CD4-positive, alpha-beta T cell treated with Interleukin-2 at 100 ng/mL for 4 hours (primary cell): ENCODE data around the gene KITLG.
"Not testable (repeated sequence)": the region's sequence is repeated elsewhere in the genome, so short reads cannot be mapped to it uniquely, and the experiment has no call there.

ENCODE experiments used
- DNase-seq: peaks from one replicate; pipeline ENCODE4 v3.0.0-alpha.2; 2020; ENCODE audit warnings: low spot score

Gene KITLG, protein sequence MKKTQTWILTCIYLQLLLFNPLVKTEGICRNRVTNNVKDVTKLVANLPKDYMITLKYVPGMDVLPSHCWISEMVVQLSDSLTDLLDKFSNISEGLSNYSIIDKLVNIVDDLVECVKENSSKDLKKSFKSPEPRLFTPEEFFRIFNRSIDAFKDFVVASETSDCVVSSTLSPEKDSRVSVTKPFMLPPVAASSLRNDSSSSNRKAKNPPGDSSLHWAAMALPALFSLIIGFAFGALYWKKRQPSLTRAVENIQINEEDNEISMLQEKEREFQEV

DNA sequence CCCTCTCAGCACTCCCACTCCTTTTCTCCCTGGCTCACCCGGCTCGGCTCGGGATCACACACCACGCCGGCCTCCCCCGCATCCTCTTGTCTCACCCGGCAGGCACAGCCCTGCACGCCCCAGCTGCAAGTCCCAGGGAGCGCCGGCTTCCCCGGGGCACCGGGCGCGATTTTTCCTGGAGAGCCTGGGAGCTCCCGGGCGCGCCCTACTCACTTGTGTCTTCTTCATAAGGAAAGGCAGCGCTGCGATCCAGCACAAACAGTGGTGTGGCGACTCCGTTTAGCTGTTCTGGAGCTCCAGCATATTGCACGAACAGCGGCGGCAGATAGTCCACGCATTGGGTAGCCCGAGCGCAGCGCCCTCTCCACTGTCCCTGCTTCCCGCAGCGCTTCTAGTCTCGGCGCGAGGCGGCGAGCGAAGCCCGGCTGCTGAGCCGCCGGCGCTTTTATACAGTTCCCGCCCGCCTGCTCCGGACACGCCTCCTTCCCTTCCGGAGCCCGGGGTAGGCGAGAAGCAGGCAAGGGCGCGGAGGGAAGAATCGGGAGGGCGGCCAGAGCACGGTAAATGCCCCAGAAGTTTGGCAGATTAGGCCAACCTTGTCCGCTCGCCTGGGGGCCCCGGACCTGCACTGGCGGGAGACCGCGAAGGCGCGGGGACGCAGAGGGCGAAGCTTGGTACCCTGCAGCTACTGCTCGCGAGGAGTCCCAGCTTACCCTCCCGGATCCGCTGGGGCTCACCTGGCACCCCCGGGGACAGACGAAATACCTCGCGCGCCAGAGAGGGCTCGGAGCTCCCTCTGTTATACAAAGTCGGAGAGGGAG lies at the start of gene KITLG:
TSS of gene KITLG (minus strand) at position 421 of the 821 bp plus-strand sequence. CDS start at position 228, 193 bp downstream.
- no peak for DNase-seq

DNA sequence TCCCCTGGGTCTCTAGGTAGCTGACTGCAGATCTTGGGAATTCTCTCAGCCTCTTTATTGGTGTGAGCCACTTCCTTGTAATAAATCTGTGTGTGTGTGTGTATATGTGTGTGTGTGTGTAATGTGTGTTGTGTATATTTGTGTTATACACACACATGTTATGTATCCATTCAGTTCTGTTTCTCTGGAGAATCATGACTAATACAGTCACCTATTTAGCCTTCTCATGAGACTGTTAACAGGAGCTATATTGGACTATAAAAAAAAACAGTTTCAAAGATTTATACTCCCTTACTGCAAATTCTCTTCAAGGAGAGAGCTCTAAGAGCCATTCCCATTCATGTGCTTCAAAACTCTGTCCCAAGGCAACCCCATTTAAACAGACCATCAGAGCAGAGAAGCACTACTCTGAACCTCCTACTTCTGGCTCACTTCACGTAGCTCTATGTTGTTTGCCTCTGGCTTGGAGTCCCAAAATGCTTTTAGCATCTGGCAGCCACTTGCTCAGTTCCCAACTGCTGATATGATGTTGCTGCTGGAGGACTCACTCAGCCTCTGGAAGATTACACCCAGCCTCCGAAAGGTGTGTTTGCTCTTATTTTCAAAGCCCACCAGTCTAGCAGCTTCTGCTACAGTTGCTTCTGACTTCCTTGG lies 48.7 kb upstream of the KITLG start:
- DNase-seq: no peak

DNA sequence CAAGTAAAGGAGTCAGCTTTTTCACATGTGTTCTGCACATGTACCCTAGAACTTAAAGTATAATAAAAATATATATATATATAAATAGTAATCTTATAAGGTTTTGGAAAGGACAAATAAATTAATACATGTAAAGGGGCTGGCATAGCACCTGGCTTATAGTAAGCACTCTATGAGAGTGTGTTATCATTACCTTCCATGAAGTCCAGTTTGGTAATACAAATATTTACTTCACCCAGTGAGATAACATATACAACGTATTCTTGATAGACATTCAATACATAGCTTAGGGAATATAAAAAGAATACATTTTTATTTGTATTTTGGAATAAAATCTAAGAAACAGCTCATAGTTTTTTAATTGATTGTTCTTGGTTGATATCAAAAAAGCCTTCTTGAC lies 47.8 kb upstream of the KITLG start:
- not testable (repeated sequence) for DNase-seq

DNA sequence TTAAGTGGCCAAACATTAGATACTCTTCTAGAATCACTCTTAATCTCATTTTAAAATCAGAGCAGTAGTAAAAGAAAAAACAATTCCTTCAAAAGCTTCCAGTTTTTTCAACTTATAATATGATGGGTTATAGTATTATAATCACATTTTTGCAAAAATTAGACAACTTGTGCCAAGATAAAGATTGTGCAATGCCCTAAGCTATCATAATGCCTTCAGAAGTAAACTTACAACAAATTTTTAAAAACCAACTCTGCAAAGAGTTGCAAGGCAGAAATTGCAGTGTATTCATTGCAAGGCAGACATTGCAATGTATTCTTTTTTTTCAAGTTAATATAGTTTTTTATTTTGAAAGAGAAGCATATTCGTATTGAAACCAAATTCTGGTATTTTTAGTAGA lies 47.2 kb upstream of the KITLG start:
- no peak for DNase-seq

DNA sequence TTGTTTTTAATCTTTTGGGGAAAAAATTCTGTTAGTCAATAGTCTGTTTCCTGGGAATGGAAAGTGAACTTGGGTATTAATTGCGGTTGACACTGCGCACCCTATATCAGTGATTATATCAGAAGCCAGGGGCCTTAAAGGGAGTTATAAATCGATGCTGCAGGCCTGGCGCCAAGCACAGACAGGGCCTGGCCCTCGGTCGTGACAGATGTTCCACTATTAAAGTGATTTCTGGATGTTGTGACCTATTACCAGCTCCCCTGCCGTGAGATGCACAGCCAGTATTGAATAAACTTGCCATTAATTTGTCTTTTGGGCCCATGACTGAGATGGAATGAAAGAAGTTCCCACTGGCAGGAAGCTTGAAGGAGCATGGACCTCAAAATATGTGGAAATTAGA lies 45.1 kb upstream of the KITLG start:
- DNase-seq: no peak

DNA sequence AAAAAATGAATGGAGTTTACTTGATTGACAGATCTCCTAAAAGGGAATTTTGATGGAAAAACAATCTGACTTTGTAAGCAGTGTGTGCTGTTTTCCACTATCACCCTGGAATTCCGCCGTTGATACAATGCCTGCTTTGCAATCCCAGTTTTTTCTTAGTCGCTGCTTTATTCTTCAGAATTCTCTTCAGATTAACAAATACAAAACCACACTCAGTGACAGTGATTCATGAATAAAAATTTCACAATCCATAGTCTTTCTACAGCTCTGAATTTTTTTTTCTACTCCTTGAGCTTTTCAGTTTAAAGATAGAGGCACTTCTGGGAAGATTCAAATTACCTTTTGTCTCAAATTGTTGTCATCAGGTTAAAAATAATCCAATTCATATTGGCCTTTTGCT lies 44.6 kb upstream of the KITLG start:
- DNase-seq: no peak

DNA sequence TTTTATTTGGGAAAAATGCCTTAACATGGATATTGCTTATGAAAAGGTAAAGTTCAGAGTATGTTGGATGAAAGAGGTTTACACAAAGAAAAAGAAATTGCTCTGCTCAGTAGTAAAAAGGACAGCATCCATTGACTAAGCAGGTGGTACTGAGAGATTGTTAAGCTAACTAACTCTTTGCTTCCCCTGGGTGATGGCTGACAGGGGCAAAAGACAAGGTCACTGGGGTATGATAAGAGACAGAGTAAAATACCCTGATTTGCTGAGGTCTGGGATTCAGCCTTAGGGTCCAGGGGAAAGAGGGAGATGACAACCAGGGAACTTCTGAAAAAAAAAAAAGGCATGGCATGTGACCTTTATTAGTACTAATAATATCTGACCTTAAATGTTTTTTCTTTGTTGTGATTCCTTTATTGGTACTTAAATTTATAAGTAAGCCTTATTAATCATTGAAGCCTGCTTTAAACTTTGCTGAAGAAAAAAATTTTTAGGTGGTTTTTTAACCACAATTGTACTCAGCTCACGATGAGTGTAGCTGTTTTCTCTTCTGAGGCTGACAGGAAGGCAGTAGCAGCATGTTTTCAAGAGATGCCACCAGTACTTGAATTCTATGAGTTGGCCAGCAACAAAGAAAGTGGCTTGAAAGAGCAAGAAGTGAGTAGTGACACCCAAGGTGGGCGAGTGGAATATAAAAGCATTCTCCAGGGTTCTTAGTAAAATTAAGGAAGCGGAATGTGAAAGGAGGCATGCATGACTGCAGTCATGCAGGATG lies 43.7 kb upstream of the KITLG start:
- DNase-seq: no peak

DNA sequence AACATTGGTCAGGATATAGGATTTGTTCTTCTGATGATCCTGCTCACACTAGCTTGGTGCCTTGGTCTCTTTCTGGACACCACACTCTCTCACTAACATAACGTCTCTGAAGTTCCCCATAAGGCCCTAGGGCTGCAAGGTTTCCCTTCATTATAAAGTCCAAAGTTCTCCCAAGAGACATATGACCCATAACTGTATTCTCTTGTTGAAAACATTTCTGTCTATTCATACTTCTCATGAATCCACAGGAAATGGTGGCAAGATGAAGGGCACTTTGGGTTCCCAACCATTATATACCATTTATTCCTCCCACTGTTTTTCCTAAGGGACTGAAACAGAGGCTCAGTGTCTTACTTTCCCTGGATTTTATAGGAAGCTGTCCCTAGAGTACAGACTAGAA lies 37.1 kb upstream of the KITLG start:
- DNase-seq: no peak

DNA sequence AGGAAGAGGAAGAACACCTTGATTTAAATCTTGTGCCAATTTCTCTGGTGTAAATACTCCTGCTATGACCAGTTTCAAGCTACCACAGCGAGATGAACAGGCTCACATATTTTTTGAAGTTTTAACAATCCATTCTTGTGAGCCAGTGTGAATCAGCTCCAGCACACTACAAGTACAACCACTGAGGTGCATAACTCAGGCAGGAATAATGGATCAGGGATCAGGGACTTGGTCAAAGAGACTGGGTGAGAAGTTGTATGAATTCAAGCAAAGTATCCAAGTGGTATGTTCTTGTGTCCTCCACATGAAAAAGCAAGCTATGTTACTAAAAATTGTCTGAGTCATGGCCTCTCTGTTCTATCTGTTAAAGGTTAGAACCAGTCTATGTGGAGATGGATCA lies 35.2 kb upstream of the KITLG start:
- no peak for DNase-seq

DNA sequence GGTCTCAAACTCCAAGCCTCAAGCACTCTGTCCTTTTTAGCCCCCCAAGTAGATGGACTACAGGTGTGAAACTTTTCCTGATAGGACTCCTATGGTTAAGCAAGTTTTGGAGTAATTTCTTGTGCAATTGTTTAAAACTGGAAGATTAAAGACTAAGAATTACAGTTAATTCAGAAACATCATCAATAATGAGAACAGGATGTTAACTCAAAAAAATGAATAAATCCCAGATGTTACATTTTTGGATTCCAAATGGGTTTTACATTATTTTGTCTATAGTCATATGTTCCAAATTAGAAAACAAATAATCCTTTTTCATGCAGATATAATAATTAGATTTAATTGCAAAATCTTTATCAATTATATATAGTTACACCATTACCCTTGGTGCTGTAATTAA lies 24.4 kb upstream of the KITLG start:
- no peak for DNase-seq

DNA sequence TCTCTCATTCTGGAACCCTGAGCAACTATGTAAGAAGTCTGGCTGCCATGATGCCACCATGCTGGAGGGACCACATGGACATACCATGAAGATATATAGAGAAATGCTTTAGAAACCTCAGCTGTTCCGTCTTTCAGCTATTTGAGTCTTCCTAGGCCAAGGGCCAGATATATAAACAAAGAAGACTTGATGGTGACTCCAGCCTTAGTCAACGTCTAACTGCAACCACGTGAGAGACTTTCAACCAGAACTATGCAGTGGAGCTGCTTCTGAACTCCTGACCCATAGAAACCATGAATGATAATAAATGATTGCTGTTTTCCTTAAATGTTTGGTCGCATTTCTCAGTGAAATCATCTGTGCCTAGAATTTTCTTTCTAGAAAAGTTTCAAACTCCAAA lies 20.0 kb upstream of the KITLG start:
- DNase-seq: no peak

DNA sequence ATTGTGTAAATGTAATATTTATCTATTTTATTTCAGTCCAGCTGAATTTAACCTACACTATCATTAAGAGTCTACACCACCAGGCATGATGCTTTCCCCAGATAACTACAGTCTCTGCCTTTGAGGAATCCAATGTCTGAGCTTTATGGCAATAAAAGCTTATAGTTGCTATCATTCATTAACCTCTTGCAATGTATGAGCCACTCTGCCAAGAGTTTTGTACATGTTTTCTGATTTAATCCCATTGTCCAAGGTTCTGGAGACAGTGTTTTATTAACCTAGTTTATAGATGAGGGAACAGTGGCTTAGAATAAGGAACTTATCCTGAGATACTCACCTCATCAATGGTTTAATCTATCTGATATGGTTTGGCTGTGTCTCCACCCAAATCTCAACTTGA lies 17.1 kb upstream of the KITLG start:
- no peak for DNase-seq

DNA sequence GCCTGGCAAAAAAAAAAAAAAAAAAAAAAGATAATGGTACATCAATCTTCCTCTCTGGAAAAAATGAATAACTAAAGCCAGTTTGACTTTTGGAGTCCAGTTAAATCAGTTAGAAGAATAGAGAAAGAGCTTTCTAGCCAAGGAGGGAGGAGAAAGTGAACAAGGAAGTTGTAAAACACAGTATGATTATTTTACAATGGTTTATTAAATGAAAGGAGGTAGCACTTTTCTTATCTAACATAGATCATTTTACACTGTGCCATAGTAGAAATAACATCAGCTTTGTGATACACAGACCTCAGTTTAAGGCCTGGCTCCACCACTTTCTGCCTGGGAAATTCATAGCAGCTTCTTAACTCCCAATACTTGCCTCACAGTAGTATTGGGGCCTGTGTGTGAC lies 15.4 kb upstream of the KITLG start:
- DNase-seq: no peak

DNA sequence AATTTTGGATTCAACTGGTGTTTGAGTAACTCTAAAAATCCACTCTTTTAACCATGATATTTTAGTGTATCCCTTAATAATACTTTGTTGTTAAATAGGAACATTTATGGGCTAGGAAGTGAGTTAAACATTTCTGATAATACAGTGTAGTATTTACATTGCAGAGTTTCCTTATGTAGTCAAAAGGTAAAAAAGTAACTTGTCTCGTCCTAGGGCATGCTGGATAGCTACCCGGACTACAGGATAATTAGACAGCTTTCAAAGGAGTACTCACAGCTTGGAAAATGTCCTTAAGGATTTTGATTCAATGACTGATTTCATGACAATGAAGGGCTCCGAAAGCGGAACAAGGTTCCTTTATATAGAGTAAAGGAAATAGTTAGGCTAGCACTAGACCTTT lies 14.5 kb upstream of the KITLG start:
- no peak for DNase-seq

DNA sequence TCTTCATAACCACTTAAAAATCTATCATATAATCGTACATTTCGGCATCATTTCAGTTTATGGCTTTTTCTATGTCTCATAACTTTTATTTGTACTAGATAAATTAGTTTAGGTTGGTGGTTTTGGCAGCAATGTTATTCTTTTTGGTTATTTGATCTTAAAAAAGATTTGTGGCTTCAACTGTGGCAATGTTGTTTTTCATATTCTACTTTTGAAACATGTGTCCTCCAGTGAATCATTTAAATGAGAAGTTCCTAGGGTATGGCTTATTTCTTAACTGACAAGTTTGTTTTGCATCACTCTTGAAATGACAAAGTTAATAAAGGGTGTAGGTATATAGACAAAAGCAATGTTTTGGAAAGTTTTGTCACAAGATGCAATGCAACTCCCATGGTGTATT lies 11.1 kb upstream of the KITLG start:
- DNase-seq: no peak

DNA sequence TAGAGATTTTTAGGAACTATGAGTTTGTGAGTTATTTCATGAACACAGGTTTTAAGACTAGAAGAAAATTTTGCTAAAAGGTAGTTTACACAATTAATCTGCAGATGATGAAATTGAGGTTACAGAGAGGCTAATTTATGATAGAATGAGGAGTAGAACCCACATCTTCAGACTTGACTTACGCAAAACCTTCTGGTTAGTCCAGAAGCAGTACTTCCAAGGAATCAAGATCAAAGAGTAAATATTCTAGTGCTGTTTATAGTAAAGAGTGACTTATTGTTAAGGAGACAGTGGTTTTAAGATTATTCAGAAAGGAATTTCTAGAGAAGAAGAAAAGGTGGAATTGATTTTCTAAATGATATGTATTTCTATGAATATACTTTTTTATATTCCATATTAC lies 10.6 kb upstream of the KITLG start:
- no peak for DNase-seq

DNA sequence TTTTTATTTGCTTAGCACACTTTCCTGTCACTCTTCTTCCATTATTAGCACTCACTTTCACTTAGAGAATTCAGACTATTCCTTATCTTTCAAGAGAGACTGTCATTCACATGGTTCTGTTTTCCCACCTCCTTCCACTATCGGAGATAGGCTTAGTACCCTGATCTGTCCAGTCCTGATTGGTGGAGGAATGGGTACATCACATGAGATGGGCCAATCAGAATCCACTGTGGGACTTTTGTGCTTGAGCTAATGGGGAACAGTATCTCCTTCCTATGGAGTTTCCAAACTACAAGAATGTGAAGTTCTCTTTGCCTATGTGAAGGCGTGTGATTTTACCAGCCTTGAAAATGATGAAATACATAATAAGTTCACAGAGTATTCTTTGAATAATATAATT lies 4.8 kb upstream of the KITLG start:
- DNase-seq: no peak

DNA sequence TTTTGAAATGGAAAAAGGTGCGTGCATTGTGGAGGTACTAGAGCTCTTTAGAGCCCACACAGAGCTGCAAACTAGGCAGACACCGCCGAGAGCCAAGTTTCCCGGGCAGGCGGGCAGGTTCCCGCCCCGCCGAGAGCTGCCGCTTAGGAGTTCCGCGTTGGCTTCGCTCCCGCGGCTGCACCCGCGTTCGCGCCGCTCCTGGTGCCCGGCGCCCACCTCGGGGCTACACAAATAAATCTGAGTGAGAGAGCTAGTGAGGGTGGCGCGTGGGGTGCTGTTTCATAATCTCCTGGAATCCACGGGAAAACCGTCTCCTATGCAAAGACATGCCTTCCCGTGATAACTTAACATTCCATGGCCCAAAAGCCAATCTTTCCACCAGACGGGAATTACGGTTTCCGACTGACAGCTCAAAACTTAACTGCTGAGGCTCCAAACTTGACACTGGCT lies 645 bp downstream of the KITLG start:
- DNase-seq: no peak

DNA sequence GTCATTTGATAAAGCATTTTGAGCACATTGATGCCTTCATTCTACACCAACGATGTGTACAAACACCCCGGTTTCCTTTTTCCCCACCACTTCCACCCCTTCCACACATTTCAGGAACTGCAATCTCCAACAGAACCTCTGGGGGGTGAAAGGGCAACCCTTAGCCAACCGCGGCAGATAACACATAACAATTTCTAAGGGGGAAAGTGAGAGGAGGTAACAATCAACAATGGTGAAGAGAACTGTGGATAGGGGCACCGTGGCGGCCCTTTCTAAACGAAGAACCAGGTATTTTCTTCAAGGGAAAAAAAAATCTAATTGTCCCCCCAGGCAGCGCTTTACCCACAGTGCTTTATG lies 1.1 kb downstream of the KITLG start:
- DNase-seq: no peak

DNA sequence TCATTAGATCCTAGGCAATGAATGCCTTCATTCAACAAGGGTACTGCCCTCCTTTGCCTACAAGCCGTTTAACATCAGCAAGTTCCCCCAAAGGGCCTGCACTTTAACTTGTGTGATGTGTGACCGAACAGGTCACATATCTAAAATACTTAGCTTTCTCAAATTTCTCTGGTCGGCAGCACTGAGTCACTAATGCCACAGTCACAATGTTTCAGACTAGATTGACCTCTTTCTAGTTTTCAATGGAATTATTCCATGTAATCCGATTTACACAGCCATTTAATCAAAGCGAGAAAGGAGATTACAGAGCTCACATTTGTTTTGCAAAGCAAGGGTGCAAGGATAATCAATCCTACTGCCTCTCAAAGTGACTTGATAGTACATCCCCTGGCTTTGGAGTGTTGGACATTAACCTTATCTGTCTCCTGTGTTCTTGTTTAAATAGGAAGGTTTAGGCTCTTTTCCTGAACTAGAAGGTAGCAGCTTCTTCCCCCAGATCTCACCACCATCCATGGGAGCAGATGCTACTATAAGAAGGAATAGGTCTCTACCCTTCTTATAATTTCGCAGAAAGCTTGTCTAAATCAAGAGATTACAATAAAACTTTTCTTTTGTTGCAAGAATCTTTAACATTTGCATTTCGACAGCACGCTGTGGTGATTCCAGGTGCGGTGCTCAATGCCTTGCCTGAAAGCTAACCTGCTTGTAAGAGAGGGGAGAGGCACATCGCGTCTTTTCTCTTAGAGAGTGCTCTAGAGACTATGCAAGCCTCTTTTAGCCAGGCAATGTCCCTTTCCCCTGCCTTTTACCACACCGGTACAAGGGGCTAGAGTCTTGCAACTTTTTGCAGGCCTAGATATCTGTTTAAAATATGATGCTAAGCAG lies 1.8 kb downstream of the KITLG start:
- no peak for DNase-seq

DNA sequence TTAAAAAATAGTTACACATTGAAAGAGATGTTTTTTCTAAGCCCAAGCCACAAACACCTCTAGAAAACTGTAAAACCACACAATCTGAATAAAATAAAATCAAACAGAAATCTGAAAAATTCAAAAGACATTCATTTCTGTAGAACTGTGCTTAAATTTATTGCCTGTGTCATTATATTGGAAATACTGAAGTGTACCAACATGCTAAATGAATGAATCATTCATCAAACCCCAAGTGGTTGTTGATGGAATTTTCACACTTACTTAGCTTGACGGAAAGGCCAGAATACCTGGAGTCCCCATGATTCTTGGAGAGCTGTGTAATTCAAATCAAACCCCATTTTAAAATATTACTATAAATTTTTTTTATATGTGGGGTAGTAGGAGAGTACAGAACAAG lies 2.7 kb downstream of the KITLG start:
- DNase-seq: no peak
